ENCODE results near the gene SGSM1. TPM values are rescaled to one million over a fixed set of nuclear protein-coding genes. Genes with fewer than 3 reads are reported as not detected.

SGSM1 gene
- total RNA-seq, 1 experiment from 2014 or later: 5.1 TPM

DNA sequence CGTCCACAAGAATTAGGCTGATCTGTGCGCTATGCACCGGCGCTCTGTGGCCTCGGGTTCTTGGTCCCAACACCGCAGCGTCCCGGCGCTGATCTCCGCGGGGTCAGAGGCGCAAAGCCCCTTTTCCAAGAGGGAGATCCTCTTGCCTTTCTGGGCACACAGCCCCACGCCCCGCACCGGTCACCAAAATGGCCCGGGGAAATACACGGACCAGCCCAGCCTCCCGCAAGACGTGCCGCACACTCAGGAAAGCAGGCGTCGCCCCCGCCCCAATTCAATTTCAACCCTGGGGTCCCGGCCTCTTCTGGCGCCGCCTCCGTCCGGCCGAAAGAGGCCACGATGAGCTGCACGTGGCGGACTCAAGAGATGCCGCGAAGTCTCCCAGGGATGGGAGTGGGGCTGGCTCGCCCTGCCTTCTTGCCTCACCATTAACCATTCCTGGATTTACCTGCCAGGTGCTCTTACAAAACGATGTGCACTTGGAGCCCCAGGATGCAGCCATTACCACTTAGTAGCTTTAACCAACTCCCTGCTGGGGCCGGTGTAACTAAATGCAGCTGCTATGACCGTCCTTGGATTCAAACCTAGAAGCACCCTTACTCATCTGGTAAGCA is 42.0 kb upstream of the SGSM1 start:
- H3K27ac ChIP-seq (ENCODE audit: low read depth, low read length): no peak overlapping the region
- H3K36me3 ChIP-seq (ENCODE audit: control insufficient read depth in 1 of 2, insufficient read depth in 2 of 2, low read length in 2 of 2): no peaks in the 10 kb centered on the region
- ChIA-PET POLR2A (no interaction called here), RAD21 (ENCODE audit: low non-redundant PET in 1 of 2, low total read pairs in 2 of 2, uncharacterized antibody in 2 of 2, unreplicated experiment in 2 of 2) (no interaction called here), CTCF (interaction anchor here (1.6 kb wide), 1 partner anchor 8 kb away, joined by 4 read pairs; no protein-coding TSS in a partner anchor)
- H3K4me2 ChIP-seq (ENCODE audit: low read length): no peak overlapping the region
- ATAC-seq (no peak), DNase-seq (ENCODE audit: low read depth, low spot score) (no peak)
- no peaks in the 10 kb centered on the region for H3K79me2 ChIP-seq (ENCODE audit: insufficient read depth, low read length)
- no peaks in the 10 kb centered on the region for H3K9me3 ChIP-seq (ENCODE audit: control insufficient read depth in 1 of 2, insufficient read depth in 1 of 2, low read depth in 1 of 2, low read length in 2 of 2)
- no peak overlapping the region for H3K9ac ChIP-seq (ENCODE audit: low read length)
- H3K27me3 ChIP-seq (ENCODE audit: insufficient read depth, low read length): peaks cover 13% of the 10 kb centered on the region; the same call in 1 of the 2 replicates
- intact Hi-C loops (cut with micrococcal nuclease): no loop called here
- H2AFZ ChIP-seq (ENCODE audit: low read depth, low read length, poor library complexity, severe bottlenecking): no peak overlapping the region
- no TSS peak for BruUV-seq (replicated peaks)
- no peaks in the 10 kb centered on the region for H3K9me2 ChIP-seq (ENCODE audit: insufficient read depth)
- no peak overlapping the region for H3K4me3 ChIP-seq (replicated peaks in 1 of 2; ENCODE audit: low read depth in 1 of 2, low read length in 2 of 2)
- H4K20me1 ChIP-seq (ENCODE audit: insufficient read depth): no peaks in the 10 kb centered on the region
- TF ChIP-seq, protein P1, sequence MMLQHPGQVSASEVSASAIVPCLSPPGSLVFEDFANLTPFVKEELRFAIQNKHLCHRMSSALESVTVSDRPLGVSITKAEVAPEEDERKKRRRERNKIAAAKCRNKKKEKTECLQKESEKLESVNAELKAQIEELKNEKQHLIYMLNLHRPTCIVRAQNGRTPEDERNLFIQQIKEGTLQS (IDR thresholded peaks at IDR 0.05): no peak
- TF ChIP-seq ELF1 (IDR thresholded peaks at IDR 0.05; ENCODE audit: borderline replicate concordance, low read depth): no peak
- no peak for TF ChIP-seq SIN3A (IDR thresholded peaks at IDR 0.05; ENCODE audit: low read depth)
- TF ChIP-seq POLR2AphosphoS5 (IDR thresholded peaks at IDR 0.05; ENCODE audit: low read depth, low read length): no peak
- no peak for TF ChIP-seq SRF (IDR thresholded peaks at IDR 0.05; ENCODE audit: low read depth)
- no peak for TF ChIP-seq EZH2 (IDR thresholded peaks at IDR 0.05)
- TF ChIP-seq YY1 (IDR thresholded peaks at IDR 0.05; ENCODE audit: extremely low read depth, insufficient replicate concordance, low read depth, low read length): no peak
- no peak for TF ChIP-seq FOSL1 (IDR thresholded peaks at IDR 0.05; ENCODE audit: low read depth)
- TF ChIP-seq POLR2A (IDR thresholded peaks at IDR 0.05; ENCODE audit: borderline replicate concordance, extremely low read depth, insufficient read depth, insufficient read length): no peak
- no peaks in the 10 kb centered on the region for H3K4me1 ChIP-seq (ENCODE audit: control insufficient read depth in 1 of 2, insufficient read depth in 2 of 2, low read length in 2 of 2)

DNA sequence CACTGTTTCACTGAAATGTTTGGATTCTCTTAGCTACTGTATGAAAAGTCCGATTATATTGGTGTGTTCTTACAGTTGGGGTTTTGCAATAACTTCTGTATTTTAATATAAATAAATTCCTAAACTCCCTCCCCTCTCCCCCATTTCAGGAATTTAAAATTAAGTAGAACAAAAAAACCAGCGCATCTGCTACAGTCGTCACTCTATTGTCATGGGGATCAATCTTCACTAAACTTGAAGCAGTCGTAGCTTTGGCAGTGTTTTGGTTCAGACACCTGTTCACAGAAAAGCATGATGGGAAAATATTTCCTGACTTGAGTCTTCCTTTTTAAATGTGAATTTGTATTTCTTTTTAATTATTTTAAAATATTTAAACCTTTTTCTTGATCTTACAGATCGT is 40.8 kb upstream of the SGSM1 start:
- H3K9me3 ChIP-seq (ENCODE audit: control insufficient read depth in 1 of 2, insufficient read depth in 1 of 2, low read depth in 1 of 2, low read length in 2 of 2): no peaks in the 10 kb centered on the region
- no peaks in the 10 kb centered on the region for H4K20me1 ChIP-seq (ENCODE audit: insufficient read depth)
- no peaks in the 10 kb centered on the region for H3K9me2 ChIP-seq (ENCODE audit: insufficient read depth)
- no TSS peak for BruUV-seq (replicated peaks)
- H3K27me3 ChIP-seq (ENCODE audit: insufficient read depth, low read length): peaks cover 5% of the 10 kb centered on the region; the same call in 1 of the 2 replicates
- intact Hi-C loops (cut with micrococcal nuclease): loop anchor here (5.0 kb wide), 1 partner anchor 172 kb away; no protein-coding TSS in a partner anchor
- H3K79me2 ChIP-seq (ENCODE audit: insufficient read depth, low read length): no peaks in the 10 kb centered on the region
- no peak overlapping the region for H2AFZ ChIP-seq (ENCODE audit: low read depth, low read length, poor library complexity, severe bottlenecking)
- H3K4me1 ChIP-seq (ENCODE audit: control insufficient read depth in 1 of 2, insufficient read depth in 2 of 2, low read length in 2 of 2): no peaks in the 10 kb centered on the region
- no peak overlapping the region for H3K27ac ChIP-seq (ENCODE audit: low read depth, low read length)
- CTCF ChIA-PET: no interaction called here
- H3K9ac ChIP-seq (ENCODE audit: low read length): no peak overlapping the region
- no peak for TF ChIP-seq JUND (IDR thresholded peaks at IDR 0.05)
- TF ChIP-seq, protein P1 (IDR thresholded peaks at IDR 0.05): no peak
- TF ChIP-seq, protein P2, sequence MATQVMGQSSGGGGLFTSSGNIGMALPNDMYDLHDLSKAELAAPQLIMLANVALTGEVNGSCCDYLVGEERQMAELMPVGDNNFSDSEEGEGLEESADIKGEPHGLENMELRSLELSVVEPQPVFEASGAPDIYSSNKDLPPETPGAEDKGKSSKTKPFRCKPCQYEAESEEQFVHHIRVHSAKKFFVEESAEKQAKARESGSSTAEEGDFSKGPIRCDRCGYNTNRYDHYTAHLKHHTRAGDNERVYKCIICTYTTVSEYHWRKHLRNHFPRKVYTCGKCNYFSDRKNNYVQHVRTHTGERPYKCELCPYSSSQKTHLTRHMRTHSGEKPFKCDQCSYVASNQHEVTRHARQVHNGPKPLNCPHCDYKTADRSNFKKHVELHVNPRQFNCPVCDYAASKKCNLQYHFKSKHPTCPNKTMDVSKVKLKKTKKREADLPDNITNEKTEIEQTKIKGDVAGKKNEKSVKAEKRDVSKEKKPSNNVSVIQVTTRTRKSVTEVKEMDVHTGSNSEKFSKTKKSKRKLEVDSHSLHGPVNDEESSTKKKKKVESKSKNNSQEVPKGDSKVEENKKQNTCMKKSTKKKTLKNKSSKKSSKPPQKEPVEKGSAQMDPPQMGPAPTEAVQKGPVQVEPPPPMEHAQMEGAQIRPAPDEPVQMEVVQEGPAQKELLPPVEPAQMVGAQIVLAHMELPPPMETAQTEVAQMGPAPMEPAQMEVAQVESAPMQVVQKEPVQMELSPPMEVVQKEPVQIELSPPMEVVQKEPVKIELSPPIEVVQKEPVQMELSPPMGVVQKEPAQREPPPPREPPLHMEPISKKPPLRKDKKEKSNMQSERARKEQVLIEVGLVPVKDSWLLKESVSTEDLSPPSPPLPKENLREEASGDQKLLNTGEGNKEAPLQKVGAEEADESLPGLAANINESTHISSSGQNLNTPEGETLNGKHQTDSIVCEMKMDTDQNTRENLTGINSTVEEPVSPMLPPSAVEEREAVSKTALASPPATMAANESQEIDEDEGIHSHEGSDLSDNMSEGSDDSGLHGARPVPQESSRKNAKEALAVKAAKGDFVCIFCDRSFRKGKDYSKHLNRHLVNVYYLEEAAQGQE (IDR thresholded peaks at IDR 0.05; ENCODE audit: low read depth): no peak
- TF ChIP-seq FOSL1 (IDR thresholded peaks at IDR 0.05; ENCODE audit: low read depth): no peak
- no peak for TF ChIP-seq ZNF274 (IDR thresholded peaks at IDR 0.05; ENCODE audit: low read depth, low read length)
- no peak for TF ChIP-seq ELF1 (IDR thresholded peaks at IDR 0.05; ENCODE audit: borderline replicate concordance, low read depth)
- no peak for TF ChIP-seq POLR2A (IDR thresholded peaks at IDR 0.05; ENCODE audit: borderline replicate concordance, extremely low read depth, insufficient read depth, insufficient read length)
- TF ChIP-seq, protein P3, sequence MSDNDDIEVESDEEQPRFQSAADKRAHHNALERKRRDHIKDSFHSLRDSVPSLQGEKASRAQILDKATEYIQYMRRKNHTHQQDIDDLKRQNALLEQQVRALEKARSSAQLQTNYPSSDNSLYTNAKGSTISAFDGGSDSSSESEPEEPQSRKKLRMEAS (IDR thresholded peaks at IDR 0.05): no peak
- TF ChIP-seq POLR2AphosphoS5 (IDR thresholded peaks at IDR 0.05; ENCODE audit: low read depth, low read length): no peak
- RAD21 ChIA-PET (ENCODE audit: low non-redundant PET in 1 of 2, low total read pairs in 2 of 2, uncharacterized antibody in 2 of 2, unreplicated experiment in 2 of 2): no interaction called here
- ATAC-seq: no peak
- DNase-seq (ENCODE audit: low read depth, low spot score): no peak
- H3K4me3 ChIP-seq (replicated peaks in 1 of 2; ENCODE audit: low read depth in 1 of 2, low read length in 2 of 2): no peak overlapping the region
- H3K36me3 ChIP-seq (ENCODE audit: control insufficient read depth in 1 of 2, insufficient read depth in 2 of 2, low read length in 2 of 2): no peaks in the 10 kb centered on the region
- H3K4me2 ChIP-seq (ENCODE audit: low read length): no peak overlapping the region
- POLR2A ChIA-PET: no interaction called here
